Lower leg skin (tissue), 3 donors: ENCODE data around the gene LAMTOR1.

Experiments used
- POLR2A ChIP-seq, 2 donors: fragments of 450-650 bp; IDR thresholded peaks; one replicate each; pipeline ENCODE4 v1.6.1; 2016 to 2017; ENCODE audit warnings: antibody characterized with exemption in 2 of 2, mild to moderate bottlenecking in 1 of 2, moderate library complexity in 1 of 2
- TF ChIP-seq, protein P1 (sequence below), 3 donors: fragments of 450-650 bp; IDR thresholded peaks; one replicate each; pipeline ENCODE4 v1.5.1; 2016; ENCODE audit warnings: antibody characterized with exemption in 3 of 3, mild to moderate bottlenecking in 3 of 3, moderate library complexity in 2 of 3

- TF ChIP-seq, protein P1, sequence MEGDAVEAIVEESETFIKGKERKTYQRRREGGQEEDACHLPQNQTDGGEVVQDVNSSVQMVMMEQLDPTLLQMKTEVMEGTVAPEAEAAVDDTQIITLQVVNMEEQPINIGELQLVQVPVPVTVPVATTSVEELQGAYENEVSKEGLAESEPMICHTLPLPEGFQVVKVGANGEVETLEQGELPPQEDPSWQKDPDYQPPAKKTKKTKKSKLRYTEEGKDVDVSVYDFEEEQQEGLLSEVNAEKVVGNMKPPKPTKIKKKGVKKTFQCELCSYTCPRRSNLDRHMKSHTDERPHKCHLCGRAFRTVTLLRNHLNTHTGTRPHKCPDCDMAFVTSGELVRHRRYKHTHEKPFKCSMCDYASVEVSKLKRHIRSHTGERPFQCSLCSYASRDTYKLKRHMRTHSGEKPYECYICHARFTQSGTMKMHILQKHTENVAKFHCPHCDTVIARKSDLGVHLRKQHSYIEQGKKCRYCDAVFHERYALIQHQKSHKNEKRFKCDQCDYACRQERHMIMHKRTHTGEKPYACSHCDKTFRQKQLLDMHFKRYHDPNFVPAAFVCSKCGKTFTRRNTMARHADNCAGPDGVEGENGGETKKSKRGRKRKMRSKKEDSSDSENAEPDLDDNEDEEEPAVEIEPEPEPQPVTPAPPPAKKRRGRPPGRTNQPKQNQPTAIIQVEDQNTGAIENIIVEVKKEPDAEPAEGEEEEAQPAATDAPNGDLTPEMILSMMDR (IDR thresholded peaks at IDR 0.05): no peak
- no peak for TF ChIP-seq POLR2A (IDR thresholded peaks at IDR 0.05)
Observed at GRCh38 chr11:72069200-72069599, 33.9 kb downstream of the LAMTOR1 start.
